ENCODE data around the gene KIZ.
"Not testable (repeated sequence)": the region's sequence is repeated elsewhere in the genome, so short reads cannot be mapped to it uniquely, and the experiment has no call there.

KIZ gene

GRCh38 chr20:21247603-21248095 is 121.8 kb downstream of the KIZ start:
- not testable (repeated sequence) for H3K27ac ChIP-seq (ENCODE audit: low read depth, low read length); H3K4me3 ChIP-seq (ENCODE audit: low read depth in 1 of 2, low read length in 2 of 2)

GRCh38 chr20:21251278-21251677 is 125.4 kb downstream of the KIZ start:
- Histone ChIP-seq H3K4me1 (ENCODE audit: control insufficient read depth in 1 of 2, insufficient read depth in 2 of 2, low read length in 2 of 2) (no peaks in the 10 kb centered on the region), H3K27me3 (ENCODE audit: control insufficient read depth in 1 of 2, insufficient read depth in 2 of 2, low read length in 2 of 2) (no peaks in the 10 kb centered on the region), H3K27ac (ENCODE audit: low read depth, low read length) (no peak overlapping the region), H3K9me3 (ENCODE audit: control insufficient read depth in 1 of 2, low read length in 2 of 2) (no peaks in the 10 kb centered on the region), H3K36me3 (ENCODE audit: control insufficient read depth in 1 of 2, insufficient read depth in 2 of 2, low read length in 2 of 2) (no peaks in the 10 kb centered on the region), H3K4me3 (ENCODE audit: low read depth in 1 of 2, low read length in 2 of 2) (no peak overlapping the region), H3K9ac (ENCODE audit: low read depth in 1 of 2, low read length in 2 of 2) (no peak overlapping the region)

More at GRCh38 chr20:21247603-21248095, 121.8 kb downstream of the KIZ start:
- H3K9ac ChIP-seq (ENCODE audit: low read depth in 1 of 2, low read length in 2 of 2); H3K27me3 ChIP-seq (ENCODE audit: control insufficient read depth in 1 of 2, insufficient read depth in 2 of 2, low read length in 2 of 2); H3K4me1 ChIP-seq (ENCODE audit: control insufficient read depth in 1 of 2, insufficient read depth in 2 of 2, low read length in 2 of 2); H3K9me3 ChIP-seq (ENCODE audit: control insufficient read depth in 1 of 2, low read length in 2 of 2): not testable (repeated sequence)
- peaks cover 4 to 18% of the 10 kb centered on the region in 2 donors for H3K36me3 ChIP-seq (ENCODE audit: control insufficient read depth in 1 of 2, insufficient read depth in 2 of 2, low read length in 2 of 2)

GRCh38 chr20:21257192-21257591 is 131.3 kb downstream of the KIZ start:
- Histone ChIP-seq H3K27me3 (ENCODE audit: control insufficient read depth in 1 of 2, insufficient read depth in 2 of 2, low read length in 2 of 2) (no peaks in the 10 kb centered on the region), H3K27ac (ENCODE audit: low read depth, low read length) (no peak overlapping the region), H3K9me3 (ENCODE audit: control insufficient read depth in 1 of 2, low read length in 2 of 2) (no peaks in the 10 kb centered on the region), H3K4me3 (ENCODE audit: low read depth in 1 of 2, low read length in 2 of 2) (no peak overlapping the region), H3K9ac (ENCODE audit: low read depth in 1 of 2, low read length in 2 of 2) (no peak overlapping the region), H3K36me3 (ENCODE audit: control insufficient read depth in 1 of 2, insufficient read depth in 2 of 2, low read length in 2 of 2) (no peaks in the 10 kb centered on the region), H3K4me1 (ENCODE audit: control insufficient read depth in 1 of 2, insufficient read depth in 2 of 2, low read length in 2 of 2) (no peaks in the 10 kb centered on the region)

DNA sequence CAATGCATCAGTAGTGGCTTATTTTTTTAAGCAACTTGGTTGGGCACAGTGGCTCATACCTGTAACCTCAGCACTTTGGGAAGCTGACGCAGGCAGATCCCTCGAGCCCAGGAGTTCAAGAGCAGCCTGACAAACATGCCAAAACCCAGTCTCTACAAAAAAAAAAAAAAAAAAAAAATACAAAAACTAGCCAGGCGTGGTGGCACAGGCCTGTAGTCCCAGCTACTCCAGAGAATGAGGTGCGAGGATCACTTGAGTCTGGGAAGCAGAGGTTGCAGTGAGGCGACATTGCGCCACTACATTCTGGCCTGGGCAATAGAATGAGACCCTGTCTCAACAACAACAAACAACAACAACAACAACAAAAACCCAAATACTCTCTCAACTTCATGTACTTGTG is 132.5 kb downstream of the KIZ start:
- Histone ChIP-seq H3K36me3 (ENCODE audit: control insufficient read depth in 1 of 2, insufficient read depth in 2 of 2, low read length in 2 of 2) (no peaks in the 10 kb centered on the region), H3K27ac (ENCODE audit: low read depth, low read length) (no peak overlapping the region), H3K27me3 (ENCODE audit: control insufficient read depth in 1 of 2, insufficient read depth in 2 of 2, low read length in 2 of 2) (no peaks in the 10 kb centered on the region), H3K9ac (ENCODE audit: low read depth in 1 of 2, low read length in 2 of 2) (no peak overlapping the region), H3K9me3 (ENCODE audit: control insufficient read depth in 1 of 2, low read length in 2 of 2) (no peaks in the 10 kb centered on the region), H3K4me1 (ENCODE audit: control insufficient read depth in 1 of 2, insufficient read depth in 2 of 2, low read length in 2 of 2) (no peaks in the 10 kb centered on the region), H3K4me3 (ENCODE audit: low read depth in 1 of 2, low read length in 2 of 2) (no peak overlapping the region)

- no peaks in the 10 kb centered on the region for H3K4me1 ChIP-seq (ENCODE audit: control insufficient read depth in 1 of 2, insufficient read depth in 2 of 2, low read length in 2 of 2)
- no peak overlapping the region for H3K4me3 ChIP-seq (ENCODE audit: low read depth in 1 of 2, low read length in 2 of 2)
- no peaks in the 10 kb centered on the region for H3K9me3 ChIP-seq (ENCODE audit: control insufficient read depth in 1 of 2, low read length in 2 of 2)
- no peak overlapping the region for H3K27ac ChIP-seq (ENCODE audit: low read depth, low read length)
- no peaks in the 10 kb centered on the region for H3K36me3 ChIP-seq (ENCODE audit: control insufficient read depth in 1 of 2, insufficient read depth in 2 of 2, low read length in 2 of 2)
- H3K9ac ChIP-seq (ENCODE audit: low read depth in 1 of 2, low read length in 2 of 2): no peak overlapping the region
- no peaks in the 10 kb centered on the region for H3K27me3 ChIP-seq (ENCODE audit: control insufficient read depth in 1 of 2, insufficient read depth in 2 of 2, low read length in 2 of 2)
Measured at GRCh38 chr20:21259346-21259745, 133.5 kb downstream of the KIZ start.

DNA sequence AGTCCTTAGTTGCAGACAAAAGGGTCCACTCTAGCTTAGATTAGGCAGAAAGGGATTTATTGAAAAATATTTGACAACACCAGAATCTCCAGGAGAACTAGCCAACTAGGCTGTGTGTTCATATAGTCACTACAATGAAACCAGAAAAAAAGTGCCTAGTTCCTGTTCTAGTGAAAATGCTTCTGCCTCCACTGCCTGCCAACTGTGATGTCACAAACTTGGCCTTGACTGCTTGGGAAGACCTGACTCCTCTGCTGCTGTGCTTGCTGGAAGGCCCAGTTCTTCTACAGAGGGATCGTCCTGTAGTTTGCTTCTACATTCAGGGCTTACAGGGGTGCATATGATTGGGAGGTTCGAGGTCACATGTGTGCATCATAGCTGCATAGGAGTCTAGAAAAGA is 136.9 kb downstream of the KIZ start:
- no peaks in the 10 kb centered on the region for H3K36me3 ChIP-seq (ENCODE audit: control insufficient read depth in 1 of 2, insufficient read depth in 2 of 2, low read length in 2 of 2)
- no peak overlapping the region for H3K9ac ChIP-seq (ENCODE audit: low read depth in 1 of 2, low read length in 2 of 2)
- no peaks in the 10 kb centered on the region for H3K27me3 ChIP-seq (ENCODE audit: control insufficient read depth in 1 of 2, insufficient read depth in 2 of 2, low read length in 2 of 2)
- no peak overlapping the region for H3K27ac ChIP-seq (ENCODE audit: low read depth, low read length)
- no peak overlapping the region for H3K4me3 ChIP-seq (ENCODE audit: low read depth in 1 of 2, low read length in 2 of 2)
- H3K9me3 ChIP-seq (ENCODE audit: control insufficient read depth in 1 of 2, low read length in 2 of 2): no peaks in the 10 kb centered on the region
- H3K4me1 ChIP-seq (ENCODE audit: control insufficient read depth in 1 of 2, insufficient read depth in 2 of 2, low read length in 2 of 2): no peaks in the 10 kb centered on the region

- H3K4me1 ChIP-seq (ENCODE audit: control insufficient read depth in 1 of 2, insufficient read depth in 2 of 2, low read length in 2 of 2): no peaks in the 10 kb centered on the region
- no peaks in the 10 kb centered on the region for H3K9me3 ChIP-seq (ENCODE audit: control insufficient read depth in 1 of 2, low read length in 2 of 2)
- H3K27ac ChIP-seq (ENCODE audit: low read depth, low read length): no peak overlapping the region
- no peaks in the 10 kb centered on the region for H3K36me3 ChIP-seq (ENCODE audit: control insufficient read depth in 1 of 2, insufficient read depth in 2 of 2, low read length in 2 of 2)
- H3K9ac ChIP-seq (ENCODE audit: low read depth in 1 of 2, low read length in 2 of 2): no peak overlapping the region
- no peak overlapping the region for H3K4me3 ChIP-seq (ENCODE audit: low read depth in 1 of 2, low read length in 2 of 2)
- H3K27me3 ChIP-seq (ENCODE audit: control insufficient read depth in 1 of 2, insufficient read depth in 2 of 2, low read length in 2 of 2): peaks cover 0 to 3% of the 10 kb centered on the region in 2 donors
Measured at GRCh38 chr20:21265261-21266190, 139.6 kb downstream of the KIZ start.

DNA sequence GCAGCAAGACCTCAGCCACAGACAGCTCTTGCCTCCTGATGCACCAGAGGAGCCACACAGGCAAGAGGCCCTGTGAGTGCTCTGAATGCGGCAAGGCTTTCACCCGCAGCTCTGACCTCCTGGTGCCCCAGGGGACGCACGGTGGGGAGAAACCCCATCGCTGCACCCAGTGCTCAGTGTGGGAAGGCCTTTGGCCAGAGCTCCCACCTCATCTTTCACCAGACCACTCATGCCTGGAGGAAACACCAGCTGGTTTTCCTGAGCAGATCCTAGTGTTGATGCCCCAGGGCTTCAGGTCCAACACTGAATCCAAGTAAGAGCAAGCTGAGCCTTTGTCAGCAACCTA is 140.3 kb downstream of the KIZ start:
- Histone ChIP-seq H3K36me3 (ENCODE audit: control insufficient read depth in 1 of 2, insufficient read depth in 2 of 2, low read length in 2 of 2) (no peaks in the 10 kb centered on the region), H3K4me1 (ENCODE audit: control insufficient read depth in 1 of 2, insufficient read depth in 2 of 2, low read length in 2 of 2) (no peaks in the 10 kb centered on the region), H3K9me3 (ENCODE audit: control insufficient read depth in 1 of 2, low read length in 2 of 2) (no peaks in the 10 kb centered on the region), H3K27me3 (ENCODE audit: control insufficient read depth in 1 of 2, insufficient read depth in 2 of 2, low read length in 2 of 2) (peaks cover 0 to 3% of the 10 kb centered on the region in 2 donors), H3K9ac (ENCODE audit: low read depth in 1 of 2, low read length in 2 of 2) (no peak overlapping the region), H3K4me3 (ENCODE audit: low read depth in 1 of 2, low read length in 2 of 2) (no peak overlapping the region), H3K27ac (ENCODE audit: low read depth, low read length) (no peak overlapping the region)

DNA sequence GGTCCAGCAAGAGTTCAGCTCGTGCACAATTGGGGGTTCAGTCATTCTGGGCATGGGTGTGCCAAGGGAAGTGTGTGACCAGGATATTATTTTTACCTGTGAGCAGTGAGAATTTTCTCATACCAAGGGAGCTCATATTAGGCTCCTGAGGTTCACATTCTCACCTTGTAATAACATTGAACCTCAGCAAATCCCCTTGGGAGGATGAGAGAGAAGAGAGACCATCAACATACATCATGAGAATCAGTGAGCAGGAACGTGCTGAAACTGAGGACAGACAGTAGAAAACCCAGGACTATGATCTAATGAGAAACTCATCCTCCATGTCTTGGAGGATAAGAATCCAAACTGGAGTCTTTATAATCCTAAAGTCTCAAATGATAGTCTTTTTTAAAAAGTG is 143.9 kb downstream of the KIZ start:
- H3K4me1 ChIP-seq (ENCODE audit: control insufficient read depth in 1 of 2, insufficient read depth in 2 of 2, low read length in 2 of 2): no peaks in the 10 kb centered on the region
- H3K9me3 ChIP-seq (ENCODE audit: control insufficient read depth in 1 of 2, low read length in 2 of 2): peaks cover 0 to 7% of the 10 kb centered on the region in 2 donors
- peaks cover 0 to 3% of the 10 kb centered on the region in 2 donors for H3K27me3 ChIP-seq (ENCODE audit: control insufficient read depth in 1 of 2, insufficient read depth in 2 of 2, low read length in 2 of 2)
- H3K27ac ChIP-seq (ENCODE audit: low read depth, low read length): no peak overlapping the region
- H3K4me3 ChIP-seq (ENCODE audit: low read depth in 1 of 2, low read length in 2 of 2): no peak overlapping the region
- no peak overlapping the region for H3K9ac ChIP-seq (ENCODE audit: low read depth in 1 of 2, low read length in 2 of 2)
- no peaks in the 10 kb centered on the region for H3K36me3 ChIP-seq (ENCODE audit: control insufficient read depth in 1 of 2, insufficient read depth in 2 of 2, low read length in 2 of 2)

DNA sequence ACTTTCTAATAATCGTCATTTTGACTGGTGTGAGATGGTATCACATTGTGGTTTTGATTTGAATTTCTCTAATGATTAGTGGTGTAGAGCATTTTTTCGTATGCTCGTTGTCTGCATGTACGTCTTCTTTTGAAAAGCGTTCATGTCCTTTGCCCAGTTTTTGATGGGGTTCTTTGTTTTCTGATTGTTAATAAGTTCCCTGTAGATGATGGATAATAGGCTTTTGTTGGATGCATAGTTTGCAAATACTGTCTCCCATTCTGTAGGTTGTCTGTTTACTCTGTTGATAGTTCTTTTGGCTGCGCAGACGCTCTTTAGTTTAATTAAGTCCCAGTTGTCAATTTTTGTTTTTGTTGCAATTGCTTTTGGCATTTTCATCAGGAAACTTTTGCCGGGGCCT is 144.9 kb downstream of the KIZ start:
- H3K27ac ChIP-seq (ENCODE audit: low read depth, low read length): no peak overlapping the region
- no peak overlapping the region for H3K4me3 ChIP-seq (ENCODE audit: low read depth in 1 of 2, low read length in 2 of 2)
- H3K4me1 ChIP-seq (ENCODE audit: control insufficient read depth in 1 of 2, insufficient read depth in 2 of 2, low read length in 2 of 2): no peaks in the 10 kb centered on the region
- H3K27me3 ChIP-seq (ENCODE audit: control insufficient read depth in 1 of 2, insufficient read depth in 2 of 2, low read length in 2 of 2): peaks cover 0 to 3% of the 10 kb centered on the region in 2 donors
- H3K36me3 ChIP-seq (ENCODE audit: control insufficient read depth in 1 of 2, insufficient read depth in 2 of 2, low read length in 2 of 2): no peaks in the 10 kb centered on the region
- H3K9ac ChIP-seq (ENCODE audit: low read depth in 1 of 2, low read length in 2 of 2): no peak overlapping the region
- H3K9me3 ChIP-seq (ENCODE audit: control insufficient read depth in 1 of 2, low read length in 2 of 2): peaks cover 0 to 7% of the 10 kb centered on the region in 2 donors

Data from duodenal mucosa (tissue), 2 donors.